NCI-H345 treated with DMSO at 0.1 percent for 48 hours (cell line): ENCODE data around the gene DNASE1L1.

ENCODE experiments used
- DNase-seq: peaks from one replicate; lab custom pipeline; 2025; ENCODE audit not compliant: unreplicated experiment; lab: John Stamatoyannopoulos, UW

Gene DNASE1L1, protein sequence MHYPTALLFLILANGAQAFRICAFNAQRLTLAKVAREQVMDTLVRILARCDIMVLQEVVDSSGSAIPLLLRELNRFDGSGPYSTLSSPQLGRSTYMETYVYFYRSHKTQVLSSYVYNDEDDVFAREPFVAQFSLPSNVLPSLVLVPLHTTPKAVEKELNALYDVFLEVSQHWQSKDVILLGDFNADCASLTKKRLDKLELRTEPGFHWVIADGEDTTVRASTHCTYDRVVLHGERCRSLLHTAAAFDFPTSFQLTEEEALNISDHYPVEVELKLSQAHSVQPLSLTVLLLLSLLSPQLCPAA

DNA sequence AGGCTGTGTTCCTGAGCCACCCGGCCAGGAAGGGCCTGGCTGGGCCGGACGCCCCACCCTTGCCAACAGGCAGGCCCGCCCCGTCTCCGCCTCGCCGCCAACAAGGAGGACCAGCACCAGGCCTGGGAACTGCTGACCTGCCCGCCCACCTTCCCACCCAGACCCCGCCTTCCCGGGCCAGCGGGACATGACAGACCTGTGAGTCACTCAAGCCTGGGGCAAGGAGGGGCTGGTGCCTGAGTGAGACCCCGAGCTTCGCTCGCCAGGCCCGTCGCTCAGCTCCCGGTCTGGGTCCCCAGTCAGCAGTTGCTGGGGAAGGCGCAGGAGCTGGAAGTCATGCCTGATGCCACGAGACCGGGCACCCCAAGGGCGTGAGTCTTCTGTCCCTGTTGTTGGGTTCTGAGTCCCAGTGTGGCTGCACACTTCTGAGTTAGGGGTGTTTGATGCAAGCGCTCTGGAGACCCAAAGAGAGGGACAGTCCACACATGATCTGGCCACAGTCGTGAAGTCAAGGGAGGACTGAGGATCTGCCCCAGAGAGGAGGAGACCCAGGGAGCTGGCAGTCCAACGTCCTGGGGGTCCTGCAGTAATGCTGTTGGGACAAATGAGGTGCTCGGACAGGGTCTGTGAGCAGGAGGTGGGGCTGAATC, at the start of gene DNASE1L1:
DNASE1L1 (minus strand) TSS at position 33 of the 650 bp plus-strand sequence. CDS start 3,686 bp downstream, outside the sequence.
- DNase-seq = no peak

DNA sequence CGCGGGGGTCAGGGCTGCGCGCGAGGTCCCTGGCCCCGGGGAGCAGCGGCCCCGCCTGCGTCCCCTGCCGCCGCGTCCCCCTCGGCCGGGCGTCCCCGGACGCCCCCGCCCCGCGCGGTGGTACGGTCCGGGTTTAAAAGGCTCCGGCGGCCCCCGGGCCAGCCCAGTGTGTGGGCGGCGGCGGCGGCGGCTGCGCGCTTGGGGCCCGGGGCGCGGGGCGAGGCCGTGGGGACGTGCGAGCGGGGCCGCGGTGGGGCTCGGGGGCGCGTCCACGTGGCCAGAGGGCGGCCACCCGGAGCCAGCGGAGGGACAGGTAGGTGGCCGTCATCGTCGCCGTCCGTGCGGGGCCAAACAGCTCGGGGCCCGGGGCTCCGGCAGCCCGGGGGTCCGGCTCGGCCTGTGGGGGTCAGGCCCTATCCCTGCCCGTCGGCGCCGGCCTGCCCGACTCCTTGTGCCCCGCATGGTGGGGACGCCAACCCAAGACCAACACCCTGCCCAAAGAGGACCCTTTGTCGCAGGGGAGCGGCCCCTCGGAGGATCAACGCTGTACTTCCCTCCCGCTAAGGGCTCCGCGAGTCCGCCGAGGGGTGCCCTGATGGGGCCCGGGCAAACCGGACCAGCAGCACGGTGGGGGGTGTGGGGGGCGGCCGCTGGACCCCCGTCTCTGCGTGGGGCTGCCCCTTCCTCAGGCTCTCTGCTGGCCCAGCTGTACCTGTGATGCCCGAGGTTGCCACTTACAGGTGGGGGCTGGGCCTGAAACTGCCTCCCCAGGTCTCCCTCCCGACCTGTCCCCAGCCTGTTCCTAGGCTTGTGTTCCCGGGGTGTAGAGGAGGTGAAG, 49.3 kb upstream of the DNASE1L1 start, which contains the start of gene PLXNA3:
PLXNA3 (plus strand) TSS at position 166 of the 838 bp plus-strand sequence. CDS start 1,903 bp downstream, outside the sequence.
- no peak for DNase-seq

DNA sequence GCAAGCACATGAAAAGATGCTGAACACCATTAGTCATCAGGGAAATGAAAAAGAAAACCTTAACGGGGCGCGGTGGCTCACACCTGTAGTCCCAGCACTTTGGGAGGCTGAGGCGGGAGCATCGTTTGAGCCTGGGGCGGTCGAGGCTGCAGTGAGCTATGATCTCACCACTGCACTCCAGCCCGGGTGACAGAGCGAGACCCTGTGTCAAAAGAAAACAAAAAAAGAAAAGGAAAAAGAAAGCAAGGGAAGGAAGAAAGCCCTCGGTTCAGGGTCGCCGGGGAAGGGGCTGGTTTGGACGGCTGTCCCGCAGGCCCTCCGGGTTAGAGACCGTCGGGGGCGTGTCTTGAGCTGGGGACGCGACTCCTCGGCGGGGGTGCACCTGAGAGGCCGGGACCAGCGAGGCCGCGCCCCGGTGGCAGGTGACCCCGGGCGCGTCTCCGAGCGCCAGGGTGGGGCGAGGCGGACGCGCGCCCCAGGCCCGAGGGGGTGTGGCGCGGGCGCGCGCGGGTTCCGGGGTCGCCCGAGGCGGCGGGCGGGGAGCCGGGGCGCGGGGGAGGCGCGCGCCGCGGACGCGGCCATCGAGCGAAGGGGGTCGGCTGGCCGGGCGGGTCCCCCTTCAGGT, 48.5 kb upstream of the DNASE1L1 start:
- DNase-seq = peak; percentile 13

DNA sequence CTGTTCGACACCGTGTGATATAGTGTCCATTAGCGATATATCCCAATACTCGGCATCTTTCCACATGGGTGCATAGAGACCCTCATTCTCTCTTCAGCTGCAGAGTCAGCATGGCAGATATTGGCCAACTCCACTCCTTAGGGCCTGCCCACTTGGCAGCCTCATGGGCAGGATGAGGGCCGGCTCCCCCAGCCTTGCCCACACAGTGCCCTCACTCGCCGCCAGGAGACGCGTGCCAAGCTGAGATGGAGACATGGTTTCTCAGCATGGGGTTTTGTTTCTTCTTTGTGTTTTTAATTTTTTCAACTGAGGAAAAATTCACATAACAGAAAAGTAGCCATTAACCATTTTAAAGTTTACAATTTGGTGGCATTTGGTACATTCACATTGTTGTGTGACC, 43.8 kb upstream of the DNASE1L1 start:
- no peak for DNase-seq

DNA sequence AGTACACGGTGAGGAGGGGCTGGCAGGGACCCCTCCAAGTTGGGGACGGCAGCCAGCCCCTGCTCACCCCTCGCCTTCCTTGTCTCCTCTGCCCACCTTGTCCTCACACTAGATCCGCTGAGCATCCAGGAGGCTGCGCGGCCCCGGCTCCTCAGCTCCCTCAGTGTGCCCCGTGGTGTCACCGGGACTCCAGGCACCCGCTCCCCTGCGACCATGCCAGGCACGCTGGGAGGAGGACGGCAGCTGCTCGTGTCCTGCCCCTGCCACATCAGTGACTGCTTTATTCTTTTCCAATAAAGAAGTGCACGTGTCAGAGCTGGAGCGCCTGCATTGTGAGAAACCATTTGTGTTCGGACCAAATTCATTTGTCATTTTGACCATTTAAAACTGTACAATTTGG, 41.3 kb upstream of the DNASE1L1 start:
- no peak for DNase-seq

DNA sequence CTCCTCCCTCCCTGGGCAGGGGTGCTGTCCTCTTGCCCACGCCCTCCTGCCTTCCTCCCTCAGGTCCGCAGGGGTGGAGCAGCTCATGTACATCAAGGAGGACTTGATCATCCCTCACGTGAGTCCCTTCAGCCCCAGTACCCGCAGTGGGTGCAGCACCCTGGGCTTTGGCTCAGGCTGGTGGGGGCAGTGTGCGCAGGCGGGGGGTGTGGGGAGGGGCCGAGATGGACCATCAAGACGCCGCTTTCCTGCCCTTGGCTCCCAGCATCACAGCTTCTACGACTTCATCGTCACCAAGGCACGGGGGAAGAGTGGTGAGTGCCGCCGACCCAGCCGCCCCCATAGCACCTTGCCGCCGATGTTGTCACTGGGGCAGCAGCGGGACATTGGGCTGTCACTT, 40.6 kb upstream of the DNASE1L1 start:
- DNase-seq = no peak

DNA sequence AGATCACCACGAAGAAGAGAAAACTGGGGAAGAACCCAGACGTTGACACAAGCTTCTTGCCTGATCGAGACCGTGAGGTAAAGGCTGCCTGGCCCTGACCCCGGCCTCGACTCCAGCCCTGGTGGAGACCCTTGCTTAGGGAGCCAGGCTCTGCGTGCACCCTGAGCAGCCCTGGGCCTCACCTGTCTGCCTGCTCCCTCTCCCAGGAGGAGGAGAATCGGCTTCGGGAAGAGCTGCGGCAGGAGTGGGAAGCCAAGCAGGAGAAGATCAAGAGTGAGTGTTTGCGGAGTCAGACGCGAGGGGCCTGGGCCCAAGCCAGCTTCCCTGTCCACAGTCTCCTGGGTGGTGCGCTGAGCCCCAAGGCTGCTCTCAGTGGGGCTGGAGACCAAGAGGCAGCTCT, 39.4 kb upstream of the DNASE1L1 start:
- no peak for DNase-seq

DNA sequence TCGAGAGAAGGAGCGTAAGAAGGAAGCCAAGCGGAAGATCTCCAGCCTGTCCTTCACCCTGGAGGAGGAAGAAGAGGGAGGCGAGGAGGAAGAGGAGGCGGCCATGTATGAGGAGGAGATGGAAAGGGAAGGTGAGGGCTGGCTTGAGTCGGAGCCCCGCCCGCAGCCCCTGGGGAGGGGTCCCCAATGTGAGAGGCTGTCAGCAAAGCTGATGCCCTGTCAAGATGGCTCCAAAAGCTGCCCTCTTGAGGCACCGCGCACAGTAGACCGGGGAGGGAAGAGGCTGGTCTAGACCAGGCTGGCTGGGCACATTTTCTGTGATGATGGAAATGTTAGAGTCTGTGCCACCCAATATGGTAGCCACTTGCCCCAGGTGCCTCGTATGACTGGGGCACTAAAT, 37.4 kb upstream of the DNASE1L1 start:
- no peak for DNase-seq

DNA sequence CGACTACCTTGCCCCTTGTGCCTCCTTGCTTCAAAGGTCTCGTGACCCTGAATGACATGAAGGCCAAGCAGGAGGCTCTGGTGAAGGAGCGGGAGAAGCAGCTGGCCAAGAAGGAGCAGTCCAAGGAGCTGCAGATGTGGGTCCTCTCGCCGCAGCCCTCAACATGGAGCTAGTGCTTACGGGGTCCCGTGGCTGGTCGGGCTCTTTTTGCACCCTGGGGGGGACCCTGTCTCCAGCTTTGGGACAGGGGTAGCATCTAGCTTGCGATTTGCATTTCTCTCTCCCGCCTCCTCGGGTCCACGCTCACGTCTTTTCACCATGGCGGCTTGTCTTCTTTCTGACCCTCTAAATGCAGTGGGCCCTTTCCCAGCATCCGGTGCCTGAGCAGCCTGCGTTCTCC, 36.7 kb upstream of the DNASE1L1 start:
- DNase-seq = no peak

DNA sequence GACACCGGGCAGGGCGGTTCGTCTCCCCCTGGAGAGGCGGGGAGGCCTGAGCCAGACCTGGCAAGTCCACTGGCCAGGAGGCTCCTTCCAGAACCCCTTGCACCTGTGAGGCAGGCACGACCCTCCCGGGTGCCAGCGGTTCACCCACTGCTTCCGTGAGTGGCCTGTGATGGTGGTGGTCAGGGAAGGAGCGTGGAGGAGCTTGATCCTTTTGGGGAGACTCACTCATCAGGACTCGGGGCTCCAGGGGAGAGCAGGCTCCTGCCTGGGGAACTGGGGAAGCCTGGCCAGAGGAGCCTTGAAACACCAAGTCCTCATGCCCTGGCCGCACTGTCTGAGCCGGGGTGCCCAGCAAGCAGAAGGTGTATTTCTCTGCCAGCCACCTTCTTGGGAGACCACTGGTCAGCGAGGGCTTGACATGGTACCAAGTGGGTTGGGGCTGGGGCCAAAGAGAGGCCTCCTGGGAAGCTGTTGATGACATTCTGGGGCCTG, 35.7 kb upstream of the DNASE1L1 start:
- no peak for DNase-seq

DNA sequence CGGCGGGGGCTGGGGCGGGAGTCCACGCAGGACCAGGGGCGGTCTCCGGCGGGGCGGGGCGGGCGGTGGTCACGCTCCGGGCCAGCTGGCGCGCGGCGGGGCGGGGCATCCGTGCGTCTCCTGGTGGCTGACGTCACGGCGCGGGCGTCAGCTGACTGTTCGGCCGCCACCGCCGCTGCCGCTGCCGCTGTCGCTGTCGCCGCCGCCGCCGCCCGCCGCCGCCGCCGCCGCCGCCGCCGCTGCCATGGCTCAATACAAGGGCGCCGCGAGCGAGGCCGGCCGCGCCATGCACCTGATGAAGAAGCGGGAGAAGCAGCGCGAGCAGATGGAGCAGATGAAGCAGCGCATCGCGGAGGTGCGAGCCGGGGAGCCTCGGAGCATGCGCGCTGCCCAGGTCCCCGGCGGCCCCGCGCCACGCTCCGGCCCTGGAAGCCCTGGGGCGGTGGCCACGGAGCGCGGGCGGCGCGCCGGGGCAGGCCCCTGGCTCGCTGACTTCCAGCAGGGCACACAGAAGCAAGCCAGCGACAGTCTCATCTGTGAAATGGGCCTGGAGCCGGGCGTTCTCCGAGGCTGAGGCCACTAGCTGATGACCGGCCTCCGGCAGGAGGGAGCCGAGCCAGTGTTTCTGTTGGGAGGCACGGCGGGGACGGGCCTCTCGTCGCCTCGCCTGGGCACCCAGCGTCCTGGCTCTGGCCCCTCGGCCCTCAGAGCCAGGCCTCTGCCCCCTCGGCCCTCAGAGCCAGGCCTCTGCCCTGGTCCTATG, 35.1 kb upstream of the DNASE1L1 start, which contains the start of gene FAM50A:
FAM50A (plus strand) TSS at position 150 of the 763 bp plus-strand sequence; CDS start at position 245, 95 bp downstream.
- peak; percentile 23 for DNase-seq

DNA sequence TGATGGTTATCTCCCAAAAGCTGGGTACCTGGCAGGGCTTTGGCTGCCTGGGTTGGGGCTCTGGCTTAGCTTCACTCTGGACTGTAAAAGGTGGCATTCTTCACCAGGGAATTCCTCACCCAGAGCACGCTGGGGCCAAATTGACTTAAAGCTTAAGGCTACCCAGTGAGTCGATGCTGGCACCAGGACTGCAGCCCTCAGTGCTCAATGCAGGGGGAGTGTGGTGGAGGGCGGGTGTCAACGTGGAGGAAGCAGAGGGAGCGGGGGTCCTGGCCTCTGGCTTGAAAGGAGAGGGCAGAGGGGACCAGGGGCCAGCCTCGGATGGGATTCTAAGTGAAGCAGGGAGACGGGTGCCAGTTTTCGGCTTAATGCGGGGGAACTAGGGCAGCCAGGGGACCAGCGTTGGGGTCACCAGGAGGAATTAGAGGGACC, 34.4 kb upstream of the DNASE1L1 start:
- DNase-seq = no peak

DNA sequence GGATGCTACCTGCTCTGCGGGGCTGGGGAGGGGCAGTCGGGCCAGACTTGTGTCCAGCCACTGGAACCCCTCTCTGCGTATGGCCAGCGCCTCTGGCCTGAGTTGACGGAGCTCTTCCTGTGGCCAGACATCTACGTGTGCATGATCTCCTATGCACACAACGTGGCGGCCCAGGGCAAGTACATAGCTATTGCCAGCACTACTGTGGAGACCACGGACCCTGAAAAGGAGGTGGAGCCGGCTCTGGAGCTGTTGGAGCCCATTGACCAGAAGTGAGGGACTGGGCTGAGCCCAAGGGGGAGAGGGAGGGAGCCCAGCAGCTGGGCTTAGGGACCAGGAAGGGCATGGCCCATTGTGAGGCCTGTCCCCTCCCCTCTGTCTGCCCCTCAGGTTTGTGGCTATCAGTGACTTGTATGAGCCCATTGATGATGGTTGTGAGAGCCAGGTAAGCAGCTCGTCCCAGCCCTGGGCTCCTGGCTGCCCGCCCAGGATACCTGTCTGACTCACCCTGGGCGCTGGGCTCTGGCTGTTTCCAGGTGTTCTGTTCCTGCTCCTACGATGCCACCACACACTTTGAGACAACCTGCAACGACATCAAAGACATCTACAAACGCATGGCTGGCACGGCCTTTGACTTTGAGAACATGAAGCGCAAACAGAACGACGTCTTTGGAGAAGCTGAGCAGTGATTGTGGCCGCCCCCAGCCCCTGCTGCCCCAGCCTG, 33.1 kb upstream of the DNASE1L1 start:
- DNase-seq = no peak

DNA sequence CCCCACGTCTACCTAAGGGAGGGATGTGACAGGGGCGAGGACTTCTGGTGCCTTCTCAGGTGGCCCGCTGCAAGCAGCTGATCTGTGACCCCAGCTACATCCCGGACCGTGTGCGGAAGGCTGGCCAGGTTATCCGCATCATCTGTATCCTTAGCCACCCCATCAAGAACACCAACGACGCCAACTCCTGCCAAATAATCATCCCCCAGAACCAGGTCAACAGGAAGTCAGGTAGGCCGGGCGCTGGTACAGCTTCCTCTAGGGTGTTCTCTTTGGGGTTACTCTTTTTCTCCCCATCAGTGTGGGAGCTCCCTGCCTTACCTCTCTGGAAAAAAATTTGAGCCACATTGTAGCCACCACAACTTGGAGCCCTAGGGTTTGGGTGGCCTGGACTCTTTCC, 32.5 kb upstream of the DNASE1L1 start:
- no peak for DNase-seq

DNA sequence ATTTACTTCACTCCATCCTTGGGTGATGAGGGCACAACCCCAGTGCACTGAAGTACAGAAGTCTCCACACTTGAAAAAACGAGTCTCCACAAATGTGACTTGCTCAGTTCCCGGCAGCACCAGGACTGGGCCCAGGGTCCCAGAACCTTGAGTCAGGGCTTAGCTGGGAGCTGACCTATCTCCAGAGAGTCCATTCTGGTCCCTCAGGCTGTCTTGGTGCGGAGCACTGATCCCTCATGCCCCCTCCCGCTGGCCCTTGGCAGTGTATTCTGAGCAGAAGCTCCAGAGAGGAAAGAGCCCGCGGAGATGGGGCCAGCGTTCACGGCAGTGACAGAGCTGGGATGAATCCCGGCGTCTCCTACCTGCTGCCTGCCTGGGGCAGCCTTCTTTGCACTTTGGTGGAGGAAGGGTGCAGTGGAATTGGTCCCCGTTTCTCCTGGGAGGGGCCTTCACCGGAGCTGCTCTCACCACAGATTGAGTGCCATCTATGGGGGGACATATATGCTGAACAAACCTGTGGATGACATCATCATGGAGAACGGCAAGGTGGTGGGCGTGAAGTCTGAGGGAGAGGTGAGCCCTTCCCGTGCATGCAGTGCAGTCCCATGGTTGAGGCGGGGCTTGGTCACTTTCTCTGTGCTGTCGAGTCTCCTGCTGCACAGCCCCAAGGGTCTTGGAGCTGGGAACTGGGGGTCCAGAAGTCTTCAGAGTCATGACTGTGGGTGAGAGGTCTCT, 31.7 kb upstream of the DNASE1L1 start:
- DNase-seq = no peak

DNA sequence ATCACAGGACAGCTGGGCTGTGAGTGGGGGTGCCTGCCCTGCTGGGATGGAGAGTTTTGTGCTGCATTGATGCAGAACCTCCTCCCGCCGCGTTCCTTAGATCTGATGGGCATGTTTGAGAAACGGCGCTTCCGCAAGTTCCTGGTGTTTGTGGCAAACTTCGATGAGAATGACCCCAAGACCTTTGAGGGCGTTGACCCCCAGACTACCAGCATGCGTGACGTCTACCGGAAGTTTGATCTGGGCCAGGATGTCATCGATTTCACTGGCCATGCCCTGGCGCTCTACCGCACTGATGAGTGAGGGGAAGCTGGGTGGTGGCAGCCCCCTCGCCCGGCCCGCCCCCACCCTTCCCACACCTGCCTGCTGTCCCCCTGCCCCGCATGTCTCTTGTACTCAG, 30.8 kb upstream of the DNASE1L1 start:
- DNase-seq = no peak

DNA sequence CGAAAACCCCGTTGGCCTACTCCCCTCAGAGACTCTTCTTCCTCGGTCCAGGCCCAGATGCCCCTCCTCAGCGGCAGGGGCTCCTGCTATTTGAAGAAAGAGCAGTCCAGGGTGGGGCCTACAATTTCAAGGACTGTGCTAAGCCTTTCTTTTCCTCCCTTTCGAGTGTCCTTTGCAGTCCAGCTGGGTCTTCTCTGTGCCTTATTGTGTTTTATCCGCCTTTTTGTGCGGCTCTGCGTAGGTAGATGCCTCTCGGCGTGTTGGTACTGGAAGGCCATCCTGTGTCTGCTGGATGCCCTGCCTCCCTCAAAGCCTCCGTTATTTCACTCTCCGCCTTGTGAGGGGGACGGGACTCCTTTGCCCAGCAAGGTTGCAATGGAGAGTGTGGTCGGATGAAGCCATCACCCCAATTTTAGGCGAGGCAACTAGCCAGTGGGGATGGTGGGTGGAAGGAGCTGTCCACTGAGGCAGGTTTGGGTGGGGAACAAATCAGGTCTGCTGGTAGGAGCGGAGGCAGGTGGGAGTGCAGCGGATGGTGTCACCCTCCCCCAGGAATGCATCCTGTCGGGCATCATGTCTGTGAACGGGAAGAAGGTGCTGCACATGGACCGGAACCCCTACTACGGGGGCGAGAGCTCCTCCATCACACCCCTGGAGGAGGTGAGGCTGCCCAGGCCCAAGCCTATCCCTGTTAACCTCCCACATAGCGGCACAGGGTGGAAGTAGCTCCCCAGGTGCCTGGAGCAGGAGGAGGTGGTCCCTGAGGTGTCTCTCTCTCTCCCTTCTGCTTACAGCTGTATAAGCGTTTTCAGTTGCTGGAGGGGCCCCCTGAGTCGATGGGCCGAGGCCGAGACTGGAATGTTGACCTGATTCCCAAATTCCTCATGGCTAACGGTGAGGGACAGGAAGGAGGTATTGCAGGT, 29.2 kb upstream of the DNASE1L1 start:
- no peak for DNase-seq
